MM.1S (cell line): ENCODE results near the gene FIG4.

Experiments used
- DNase-seq: peaks from one replicate; pipeline ENCODE4 v3.0.0-alpha.2; 2015
- H2AFZ ChIP-seq: fragments of 300-600 bp; sonication (generic); 2 replicates; pipeline ENCODE4 v1.6.0; 2016; ENCODE audit warnings: antibody characterized with exemption, low read length
- H3F3A ChIP-seq: fragments of 300-600 bp; sonication (generic); 2 replicates; pipeline ENCODE4 v1.6.1; 2016; ENCODE audit warnings: mild to moderate bottlenecking, antibody characterized with exemption, low read length, moderate library complexity, mixed read lengths; ENCODE audit not compliant: insufficient read depth
- H3K27ac ChIP-seq: fragments of 300-600 bp; sonication (generic); 2 replicates; pipeline ENCODE4 v1.5.1; 2016; ENCODE audit warnings: mild to moderate bottlenecking, low read length
- H3K27me3 ChIP-seq: fragments of 300-600 bp; sonication (generic); replicated peaks from 2 replicates; pipeline ENCODE4 v1.6.0; 2016; ENCODE audit warnings: low read length; ENCODE audit not compliant: insufficient read depth
- H3K36me3 ChIP-seq: fragments of 300-600 bp; sonication (generic); replicated peaks from 2 replicates; pipeline ENCODE4 v1.6.1; 2016; ENCODE audit warnings: mild to moderate bottlenecking, low read length, mixed read lengths; ENCODE audit not compliant: insufficient read depth
- H3K4me1 ChIP-seq: fragments of 300-600 bp; sonication (generic); 2 replicates; pipeline ENCODE4 v1.6.1; 2016; ENCODE audit warnings: low read length, mixed read lengths
- H3K4me2 ChIP-seq: fragments of 300-600 bp; sonication (generic); 2 replicates; pipeline ENCODE4 v1.6.0; 2016; ENCODE audit warnings: low read depth, low read length
- H3K4me3 ChIP-seq: fragments of 300-600 bp; sonication (generic); 2 replicates; pipeline ENCODE4 v1.5.1; 2016; ENCODE audit warnings: low read length, mixed read lengths
- H3K79me2 ChIP-seq: fragments of 300-600 bp; sonication (generic); 2 replicates; pipeline ENCODE4 v1.6.1; 2016; ENCODE audit warnings: mixed run types, low read length, mixed read lengths
- H3K9ac ChIP-seq: fragments of 300-600 bp; sonication (generic); 2 replicates; pipeline ENCODE4 v1.6.1; 2016; ENCODE audit warnings: low read length, mixed read lengths
- H3K9me2 ChIP-seq: fragments of 300-600 bp; sonication (generic); replicated peaks from 2 replicates; pipeline ENCODE4 v1.6.1; 2016; ENCODE audit warnings: mild to moderate bottlenecking, low read length, mixed read lengths; ENCODE audit not compliant: insufficient read depth
- H3K9me3 ChIP-seq: fragments of 300-600 bp; sonication (generic); replicated peaks from 2 replicates; pipeline ENCODE4 v1.6.1; 2016; ENCODE audit warnings: mild to moderate bottlenecking, low read length, mixed read lengths; ENCODE audit not compliant: insufficient read depth
- H4K20me1 ChIP-seq: fragments of 300-600 bp; sonication (generic); 2 replicates; pipeline ENCODE4 v1.6.1; 2016; ENCODE audit warnings: mild to moderate bottlenecking, low read length, moderate library complexity, mixed read lengths; ENCODE audit not compliant: insufficient read depth
- EZH2 ChIP-seq: fragments of 300-600 bp; sonication (generic); optimal IDR thresholded peaks from 2 replicates; pipeline ENCODE3; 2017; ENCODE audit warnings: low read depth, mild to moderate bottlenecking, antibody characterized with exemption, low read length, mixed read lengths
- EZH2phosphoT487 ChIP-seq: fragments of 300-600 bp; sonication (generic); IDR thresholded peaks from 2 replicates; pipeline ENCODE4 v1.6.1; 2018; ENCODE audit warnings: antibody characterized with exemption, low read length
- TF ChIP-seq, protein P1 (sequence below): fragments of 300-600 bp; sonication (generic); IDR thresholded peaks from 2 replicates; pipeline ENCODE4 v1.5.1; 2016; ENCODE audit warnings: antibody characterized with exemption, low read length, mixed read lengths

Gene FIG4

DNA sequence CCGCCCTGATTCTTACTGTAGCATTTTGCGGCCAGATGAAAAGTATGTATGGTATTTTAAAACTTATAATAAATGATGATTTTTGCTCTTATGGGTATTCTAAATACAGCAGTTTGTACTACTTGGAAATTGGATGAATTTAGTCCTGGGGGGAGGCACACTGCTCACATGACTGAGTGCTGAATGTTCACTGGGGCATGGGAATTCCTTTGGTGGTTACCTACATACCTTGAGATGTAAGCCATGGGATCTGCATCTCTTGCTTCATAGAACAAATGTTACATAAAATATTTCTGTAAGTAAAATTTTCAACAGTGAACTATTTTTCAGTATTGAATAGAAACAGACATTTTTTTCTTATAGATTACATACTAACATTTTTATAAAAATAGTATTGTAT, 71.1 kb downstream of the FIG4 start:
- H3K4me2 ChIP-seq, result no peak overlapping the region
- H3K4me1 ChIP-seq, result no peaks in the 10 kb centered on the region
- H3K27me3 ChIP-seq, result no peaks in the 10 kb centered on the region
- no peaks in the 10 kb centered on the region for H3K79me2 ChIP-seq
- no peaks in the 10 kb centered on the region for H3F3A ChIP-seq
- TF ChIP-seq EZH2 (no peak), EZH2phosphoT487 (no peak)
- TF ChIP-seq, protein P1, sequence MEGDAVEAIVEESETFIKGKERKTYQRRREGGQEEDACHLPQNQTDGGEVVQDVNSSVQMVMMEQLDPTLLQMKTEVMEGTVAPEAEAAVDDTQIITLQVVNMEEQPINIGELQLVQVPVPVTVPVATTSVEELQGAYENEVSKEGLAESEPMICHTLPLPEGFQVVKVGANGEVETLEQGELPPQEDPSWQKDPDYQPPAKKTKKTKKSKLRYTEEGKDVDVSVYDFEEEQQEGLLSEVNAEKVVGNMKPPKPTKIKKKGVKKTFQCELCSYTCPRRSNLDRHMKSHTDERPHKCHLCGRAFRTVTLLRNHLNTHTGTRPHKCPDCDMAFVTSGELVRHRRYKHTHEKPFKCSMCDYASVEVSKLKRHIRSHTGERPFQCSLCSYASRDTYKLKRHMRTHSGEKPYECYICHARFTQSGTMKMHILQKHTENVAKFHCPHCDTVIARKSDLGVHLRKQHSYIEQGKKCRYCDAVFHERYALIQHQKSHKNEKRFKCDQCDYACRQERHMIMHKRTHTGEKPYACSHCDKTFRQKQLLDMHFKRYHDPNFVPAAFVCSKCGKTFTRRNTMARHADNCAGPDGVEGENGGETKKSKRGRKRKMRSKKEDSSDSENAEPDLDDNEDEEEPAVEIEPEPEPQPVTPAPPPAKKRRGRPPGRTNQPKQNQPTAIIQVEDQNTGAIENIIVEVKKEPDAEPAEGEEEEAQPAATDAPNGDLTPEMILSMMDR, result no peak
- H3K9me2 ChIP-seq, result no peaks in the 10 kb centered on the region
- no peaks in the 10 kb centered on the region for H3K9me3 ChIP-seq
- no peak overlapping the region for H3K27ac ChIP-seq
- no peak overlapping the region for H3K9ac ChIP-seq
- DNase-seq, result no peak
- no peaks in the 10 kb centered on the region for H4K20me1 ChIP-seq
- H3K36me3 ChIP-seq, result no peaks in the 10 kb centered on the region
- H2AFZ ChIP-seq, result no peak overlapping the region
- no peak overlapping the region for H3K4me3 ChIP-seq

DNA sequence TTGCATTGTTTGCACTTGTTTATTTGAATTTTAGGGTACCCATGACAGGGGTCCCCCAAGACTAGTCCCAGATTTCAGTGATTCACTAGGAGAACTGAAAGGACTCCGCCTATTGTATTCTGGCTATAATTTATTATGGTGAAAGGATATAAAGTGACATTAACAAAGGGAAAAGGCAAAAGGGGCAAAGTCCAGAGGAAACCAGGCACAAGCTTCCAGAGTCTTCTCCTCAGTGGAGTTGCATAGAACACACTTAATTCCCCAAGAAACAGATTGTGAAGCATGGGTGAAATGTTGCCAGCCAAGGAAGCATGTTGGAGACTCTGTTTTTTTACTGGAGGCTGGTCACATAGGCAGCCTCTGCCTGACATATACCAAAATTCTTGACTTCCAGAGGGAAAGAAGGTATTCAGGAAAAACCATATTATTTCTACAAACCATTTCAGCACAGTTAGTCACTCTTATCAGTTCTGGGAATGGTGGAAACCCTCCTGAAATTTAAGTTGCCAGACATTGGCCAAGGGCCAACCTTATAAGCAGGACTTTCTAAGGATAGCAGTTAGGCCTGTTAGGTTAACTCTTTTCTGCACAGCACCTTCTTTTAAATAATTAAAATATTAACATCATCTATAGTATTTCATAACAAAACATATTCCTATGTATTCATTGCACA, 71.8 kb downstream of the FIG4 start:
- no peaks in the 10 kb centered on the region for H3K36me3 ChIP-seq
- no peak for TF ChIP-seq EZH2phosphoT487
- TF ChIP-seq, protein P1, result no peak

DNA sequence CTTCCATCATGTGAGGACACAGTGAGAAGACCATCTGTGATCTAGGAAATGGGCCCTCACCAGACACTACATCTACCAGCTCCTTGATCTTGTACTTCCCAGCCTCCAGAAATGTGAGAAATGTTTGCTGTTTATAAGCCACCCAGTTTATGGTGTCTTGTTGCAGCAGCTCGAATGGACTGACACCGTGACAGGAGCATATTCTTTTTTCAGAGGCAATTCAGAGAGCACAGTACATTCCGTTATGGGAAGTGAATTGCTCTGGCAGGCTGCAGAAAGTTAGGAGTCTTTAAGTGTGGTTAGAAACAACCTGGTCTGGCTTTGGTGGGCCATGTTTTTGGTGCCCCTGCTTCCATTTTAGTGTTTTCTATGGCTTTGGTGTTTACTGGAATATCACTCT, 75.1 kb downstream of the FIG4 start:
- no peak overlapping the region for H3K4me2 ChIP-seq
- H3K27me3 ChIP-seq, result no peaks in the 10 kb centered on the region
- TF ChIP-seq EZH2phosphoT487, result no peak
- no peak overlapping the region for H3K9ac ChIP-seq
- no peaks in the 10 kb centered on the region for H3K36me3 ChIP-seq
- H3K4me3 ChIP-seq, result no peak overlapping the region
- no peak overlapping the region for H2AFZ ChIP-seq
- no peaks in the 10 kb centered on the region for H4K20me1 ChIP-seq
- H3K4me1 ChIP-seq, result no peaks in the 10 kb centered on the region
- no peak for DNase-seq
- H3K9me2 ChIP-seq, result no peaks in the 10 kb centered on the region
- H3K9me3 ChIP-seq, result no peaks in the 10 kb centered on the region
- H3F3A ChIP-seq, result no peaks in the 10 kb centered on the region
- no peaks in the 10 kb centered on the region for H3K79me2 ChIP-seq
- H3K27ac ChIP-seq, result no peak overlapping the region

More for the DNA sequence above, 71.8 kb downstream of the FIG4 start:
- H3K4me2 ChIP-seq, result no peak overlapping the region
- DNase-seq, result no peak
- no peaks in the 10 kb centered on the region for H4K20me1 ChIP-seq
- H3F3A ChIP-seq, result no peaks in the 10 kb centered on the region
- no peaks in the 10 kb centered on the region for H3K9me3 ChIP-seq
- H3K27ac ChIP-seq, result no peak overlapping the region
- no peaks in the 10 kb centered on the region for H3K27me3 ChIP-seq
- no peaks in the 10 kb centered on the region for H3K79me2 ChIP-seq
- no peak overlapping the region for H3K9ac ChIP-seq
- H3K4me1 ChIP-seq, result no peaks in the 10 kb centered on the region
- H3K4me3 ChIP-seq, result no peak overlapping the region
- no peak overlapping the region for H2AFZ ChIP-seq
- H3K9me2 ChIP-seq, result no peaks in the 10 kb centered on the region

DNA sequence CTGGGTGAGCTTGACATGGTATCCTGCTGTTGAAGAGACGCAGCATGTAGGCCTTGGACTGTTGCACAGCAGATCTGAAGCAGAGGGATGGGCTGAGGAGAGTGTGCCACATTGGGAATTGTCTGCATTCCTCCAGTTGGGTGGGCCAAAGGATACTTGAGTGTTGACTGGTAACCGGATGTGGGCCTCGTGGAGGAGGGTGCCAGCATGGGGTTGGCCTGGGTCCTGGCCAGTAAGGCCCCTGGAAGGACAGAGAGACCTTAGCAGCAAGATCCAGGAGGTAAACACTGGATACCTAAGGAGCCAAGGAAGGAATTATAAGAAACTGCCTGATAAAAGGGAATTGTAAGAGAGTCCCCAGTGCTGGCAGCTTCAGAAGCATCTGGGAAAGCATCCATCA, 76.9 kb downstream of the FIG4 start:
- DNase-seq, result no peak
- TF ChIP-seq EZH2phosphoT487, result no peak
- Histone ChIP-seq H2AFZ (no peak overlapping the region), H3K79me2 (no peaks in the 10 kb centered on the region), H3F3A (no peaks in the 10 kb centered on the region), H3K27ac (no peak overlapping the region), H3K4me3 (no peak overlapping the region), H3K9me3 (no peaks in the 10 kb centered on the region), H3K9ac (no peak overlapping the region), H4K20me1 (no peaks in the 10 kb centered on the region), H3K4me2 (no peak overlapping the region), H3K4me1 (no peaks in the 10 kb centered on the region), H3K9me2 (no peaks in the 10 kb centered on the region), H3K36me3 (no peaks in the 10 kb centered on the region), H3K27me3 (no peaks in the 10 kb centered on the region)
